Stimulated activated CD4-positive, alpha-beta T cell treated with anti-CD3 and anti-CD28 coated beads, Interleukin-1b, Interleukin-23, amount 100 ng/mL, for 24 hours (primary cell): ENCODE measurements around the gene BRD9.
A peak's percentile ranks its signal among the peaks of the same experiment; 100 is the strongest.
"Not testable (repeated sequence)": the region's sequence is repeated elsewhere in the genome, so short reads cannot be mapped to it uniquely, and the experiment has no call there.

Experiments
- DNase-seq, 4 experiments: peaks; one replicate each; pipeline ENCODE4 v3.0.0-alpha.2; 2020; ENCODE audit warnings: low read depth in 4 of 4, low spot score in 1 of 4

Gene BRD9

DNA sequence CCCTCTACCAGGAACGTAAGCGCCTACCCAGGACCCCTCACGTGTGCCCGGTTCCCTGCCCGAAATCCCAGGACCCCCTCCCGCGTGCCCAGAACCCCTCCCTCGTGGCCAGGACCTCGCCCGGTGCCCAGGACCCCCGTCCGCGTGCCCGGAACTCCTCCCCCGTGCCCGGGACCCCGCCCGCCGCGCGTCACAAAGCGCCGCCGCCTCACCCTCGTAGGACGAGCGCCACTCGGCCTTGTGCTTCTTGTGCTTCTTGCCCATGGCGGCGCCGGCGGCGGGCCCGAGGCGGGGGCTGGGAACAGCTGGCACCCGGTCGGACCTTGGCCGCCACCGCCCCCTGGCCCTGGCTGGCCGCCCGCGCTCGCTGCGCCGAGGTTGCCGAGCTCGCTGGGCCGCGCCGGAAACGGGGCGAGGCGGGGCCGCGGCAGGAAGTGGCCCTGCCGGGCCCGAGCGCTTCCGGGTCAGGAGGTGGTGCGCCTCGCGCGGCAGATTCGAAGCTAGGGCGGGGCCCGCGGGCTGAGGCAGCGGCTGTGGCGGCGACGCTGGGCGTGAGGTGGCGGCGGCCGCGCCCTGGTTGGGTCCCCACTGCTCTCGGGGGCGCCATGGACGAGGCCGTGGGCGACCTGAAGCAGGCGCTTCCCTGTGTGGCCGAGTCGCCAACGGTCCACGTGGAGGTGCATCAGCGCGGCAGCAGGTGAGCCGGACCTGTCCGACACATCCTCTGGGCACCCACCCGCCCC lies at the start of gene BRD9, which contains the start of gene TRIP13:
BRD9 (minus strand) TSS at position 408 of the 743 bp plus-strand sequence; CDS start at position 264, 144 bp downstream.
TRIP13 (plus strand) TSS at position 491 of the 743 bp plus-strand sequence; CDS start at position 606, 115 bp downstream.
- peak; percentile 61 to 78 (median 71) for DNase-seq

DNA sequence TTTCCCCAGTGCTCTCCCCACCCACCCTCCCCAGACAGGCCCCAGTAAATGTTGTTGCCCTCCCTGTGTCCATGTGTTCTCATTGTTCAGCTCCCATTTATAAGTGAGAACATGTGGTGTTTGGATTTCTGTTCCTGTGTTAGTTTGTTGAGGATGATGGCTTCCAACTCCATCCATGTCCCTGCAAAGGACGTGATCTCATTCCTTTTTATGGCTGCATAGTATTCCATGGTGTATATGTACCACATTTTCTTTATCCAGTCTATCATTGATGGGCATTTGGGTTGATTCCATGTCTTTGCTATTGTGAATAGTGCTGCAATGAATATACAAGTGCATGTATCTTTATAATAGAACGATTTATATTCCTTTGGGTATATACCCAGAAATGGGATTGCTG lies 48.1 kb upstream of the BRD9 start:
- DNase-seq: not testable (repeated sequence)

DNA sequence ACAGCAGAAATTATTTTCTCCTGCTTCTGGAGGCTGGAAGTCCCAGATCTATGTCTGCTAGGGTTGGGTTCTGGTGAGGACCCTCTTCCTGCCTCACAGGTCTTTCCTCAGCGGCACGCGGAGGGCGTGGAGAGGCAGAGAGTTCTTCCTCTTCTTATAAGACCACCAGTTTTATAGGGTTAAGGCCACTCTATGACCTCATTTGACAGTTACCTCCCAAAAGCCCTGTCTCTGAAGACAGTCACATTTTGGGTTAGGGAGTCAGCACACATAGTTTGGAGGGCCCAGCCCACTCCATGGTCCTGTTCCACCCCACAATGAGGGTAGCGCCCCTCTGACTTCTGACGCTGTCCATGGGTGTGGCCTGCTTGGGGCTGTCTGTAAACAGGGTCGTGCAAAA lies 46.8 kb upstream of the BRD9 start:
- no peak for DNase-seq

DNA sequence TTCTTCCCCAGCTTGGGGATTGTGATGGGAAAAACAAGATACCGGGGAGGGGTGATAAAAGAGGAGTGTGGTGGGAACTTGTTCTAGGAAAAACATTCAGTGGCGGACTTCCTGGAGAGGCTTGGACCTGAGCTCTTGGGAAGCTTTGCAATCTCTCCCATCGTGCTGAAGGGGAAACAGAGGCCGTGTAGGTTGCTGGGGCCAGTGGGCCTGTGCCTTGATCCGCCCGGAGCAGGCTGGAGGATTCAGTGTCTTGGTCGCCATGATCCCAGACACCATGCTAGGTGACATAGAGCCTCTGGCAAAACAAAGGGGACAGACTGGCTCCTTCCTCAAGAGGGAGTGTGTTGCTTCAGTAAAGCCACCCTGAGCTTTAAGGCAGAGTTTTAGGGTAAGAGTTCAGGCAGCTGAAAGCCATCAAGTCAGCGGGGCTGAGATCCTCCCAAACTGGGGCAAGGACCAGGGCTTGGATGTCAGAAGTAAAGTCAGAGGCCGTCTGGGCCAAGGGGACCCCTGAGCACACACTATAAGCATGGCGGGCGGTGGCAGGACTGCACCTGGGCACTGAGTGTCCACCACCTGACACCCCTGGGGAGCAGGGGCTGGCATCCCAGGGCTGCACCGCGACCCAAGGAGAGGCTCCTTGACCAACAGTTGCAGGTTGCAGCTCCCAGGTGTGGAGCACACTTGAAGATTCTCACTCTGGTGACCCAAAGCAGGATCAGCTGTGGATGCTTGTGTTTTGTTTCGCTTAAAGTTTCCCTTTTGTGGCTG lies 44.7 kb upstream of the BRD9 start:
- DNase-seq: no peak

DNA sequence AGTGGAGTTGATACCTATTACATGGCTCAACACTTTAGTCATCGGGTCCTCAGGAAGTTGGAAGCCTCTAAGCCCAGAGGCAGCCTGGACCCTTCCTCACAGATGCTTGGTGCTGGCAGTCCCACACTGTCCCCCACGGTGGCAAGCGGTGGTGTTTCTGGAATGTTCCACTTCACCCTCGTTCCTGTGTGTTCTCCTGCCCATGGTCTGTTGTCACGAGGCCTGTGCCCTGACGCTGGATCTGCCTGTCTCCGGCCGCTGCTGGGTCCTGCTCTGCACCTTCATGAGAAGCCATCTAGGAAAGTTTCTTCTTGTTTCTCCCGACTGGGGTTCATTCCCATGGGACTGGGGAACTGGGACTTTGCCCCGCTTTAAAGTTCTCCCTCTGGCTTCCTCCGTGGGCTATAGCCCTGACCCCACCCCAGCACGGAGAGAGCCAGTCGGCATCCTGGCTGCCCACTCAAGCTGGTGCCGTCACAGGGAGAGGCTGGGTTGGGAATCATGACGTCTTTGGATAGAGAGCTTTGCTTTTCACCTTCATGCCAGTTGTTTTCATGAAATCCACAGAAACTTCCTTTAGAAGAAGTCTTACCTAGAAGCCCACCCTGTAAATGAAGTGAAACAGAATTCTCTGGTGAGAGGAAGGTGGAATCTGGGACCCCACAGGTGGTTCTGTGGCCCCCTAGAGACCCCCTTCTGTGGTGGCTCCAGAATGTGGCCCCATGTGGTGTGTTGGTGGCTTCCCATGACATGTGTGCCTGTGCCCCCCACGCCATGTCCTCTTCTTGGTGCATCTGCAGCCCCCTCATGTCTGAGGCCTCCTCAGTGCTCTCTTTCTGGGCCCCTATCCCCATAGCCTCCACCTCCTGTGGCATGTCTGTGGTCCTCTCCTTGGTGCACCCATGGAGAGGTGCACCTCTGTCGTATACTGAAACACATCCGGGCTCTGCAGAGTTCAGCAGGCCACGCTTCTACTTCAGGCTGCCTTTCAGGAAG lies 43.8 kb upstream of the BRD9 start:
- no peak for DNase-seq

DNA sequence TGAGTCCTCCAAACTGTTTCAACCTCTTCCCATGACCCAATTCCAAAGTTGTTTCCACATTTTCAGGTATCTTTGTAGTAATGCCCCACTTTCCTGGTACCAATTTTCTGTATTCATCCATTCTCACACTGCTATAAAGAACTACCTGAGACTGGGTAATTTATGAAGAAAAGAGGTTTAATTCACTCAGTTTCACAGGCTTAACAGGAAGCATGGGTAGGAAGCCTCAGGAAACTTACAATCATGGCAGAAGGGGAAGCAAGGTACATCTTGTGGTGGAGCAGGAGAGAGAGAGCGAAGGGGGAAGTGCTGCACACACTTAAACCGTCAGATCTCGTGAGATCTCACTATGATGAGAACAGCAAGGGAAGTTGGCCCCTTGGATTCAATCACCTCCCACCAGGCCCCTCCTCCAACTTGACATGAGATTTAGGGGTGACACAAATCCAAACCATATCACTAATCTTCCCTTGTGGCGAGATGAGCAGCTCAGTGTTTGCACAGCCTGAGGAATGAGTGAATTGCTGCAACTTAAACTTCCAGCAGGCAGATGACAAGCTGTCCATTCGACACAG lies 43.0 kb upstream of the BRD9 start:
- no peak for DNase-seq

DNA sequence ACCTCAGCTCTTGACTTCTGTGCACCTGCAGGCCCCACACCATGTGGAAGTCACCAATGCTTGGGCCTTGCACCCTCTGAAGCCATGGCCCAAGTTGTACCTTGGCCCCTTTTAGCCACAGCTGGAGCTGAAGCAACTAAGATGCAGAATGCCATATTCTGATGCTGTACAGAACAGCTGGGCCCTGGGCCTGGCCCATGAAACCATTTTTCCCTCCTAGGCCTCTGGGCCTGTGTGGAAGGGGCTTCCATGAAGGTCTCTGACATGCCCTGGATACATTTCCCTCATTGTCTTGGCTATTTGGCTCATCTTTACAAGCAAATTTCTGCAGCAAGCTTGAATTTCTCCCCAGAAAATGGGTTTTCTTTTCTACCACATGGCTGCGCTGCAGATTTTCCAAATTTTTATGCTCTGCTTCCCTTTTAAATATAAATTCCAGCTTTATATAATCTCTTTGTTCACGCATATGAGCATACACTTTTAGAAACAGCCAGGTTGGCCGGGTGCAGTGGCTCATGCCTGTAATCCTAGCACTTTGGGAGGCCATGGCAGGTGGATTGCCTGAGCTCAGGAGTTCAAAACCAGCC lies 41.9 kb upstream of the BRD9 start:
- DNase-seq: not testable (repeated sequence)

DNA sequence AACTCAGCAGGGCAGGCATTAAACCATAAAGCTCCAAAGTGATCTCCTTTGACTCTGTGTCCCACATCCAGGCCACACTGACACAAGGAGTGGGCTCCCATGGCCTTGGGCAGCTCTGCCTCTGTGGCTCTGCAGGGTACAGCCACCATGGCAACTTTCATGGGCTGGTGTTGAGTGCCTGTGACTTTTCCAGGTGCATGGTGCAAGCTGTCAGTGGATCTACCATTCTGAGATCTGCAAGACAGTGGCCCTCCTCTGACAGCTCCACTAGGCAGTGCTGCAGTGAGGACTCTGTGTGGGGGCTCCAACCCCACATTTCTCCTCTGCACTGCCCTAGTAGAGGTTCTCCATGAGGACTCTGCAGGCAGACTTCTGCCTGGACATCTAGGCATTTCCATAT lies 41.4 kb upstream of the BRD9 start:
- DNase-seq: not testable (repeated sequence)

DNA sequence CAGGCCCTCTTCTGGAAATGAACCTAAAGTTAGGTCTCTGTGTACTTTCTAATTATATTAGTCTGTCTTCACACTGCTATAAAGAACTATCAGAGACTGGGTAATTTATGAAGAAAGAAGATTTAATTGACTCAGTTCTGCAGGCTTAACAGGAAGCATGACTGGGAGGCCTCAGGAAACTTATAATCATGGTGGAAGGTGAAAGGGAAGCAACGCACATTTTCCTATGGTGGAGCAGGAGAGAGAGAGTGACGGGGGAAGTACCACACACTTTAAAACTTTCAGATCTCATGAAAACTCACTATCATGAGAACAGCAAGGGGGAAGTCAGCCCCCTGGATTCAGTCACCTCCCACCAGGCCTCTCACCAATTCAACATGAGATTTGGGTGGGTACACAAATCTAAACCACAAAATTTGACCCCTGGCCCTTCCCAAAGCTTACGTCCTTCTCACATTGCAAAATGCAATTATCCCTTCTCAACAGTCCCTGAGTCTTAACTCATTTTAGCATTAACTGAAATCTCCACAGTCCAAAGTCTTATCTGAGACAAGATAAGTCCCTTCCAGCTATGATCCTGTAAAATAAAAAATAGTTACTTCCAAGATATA lies 40.8 kb upstream of the BRD9 start:
- DNase-seq: no peak

DNA sequence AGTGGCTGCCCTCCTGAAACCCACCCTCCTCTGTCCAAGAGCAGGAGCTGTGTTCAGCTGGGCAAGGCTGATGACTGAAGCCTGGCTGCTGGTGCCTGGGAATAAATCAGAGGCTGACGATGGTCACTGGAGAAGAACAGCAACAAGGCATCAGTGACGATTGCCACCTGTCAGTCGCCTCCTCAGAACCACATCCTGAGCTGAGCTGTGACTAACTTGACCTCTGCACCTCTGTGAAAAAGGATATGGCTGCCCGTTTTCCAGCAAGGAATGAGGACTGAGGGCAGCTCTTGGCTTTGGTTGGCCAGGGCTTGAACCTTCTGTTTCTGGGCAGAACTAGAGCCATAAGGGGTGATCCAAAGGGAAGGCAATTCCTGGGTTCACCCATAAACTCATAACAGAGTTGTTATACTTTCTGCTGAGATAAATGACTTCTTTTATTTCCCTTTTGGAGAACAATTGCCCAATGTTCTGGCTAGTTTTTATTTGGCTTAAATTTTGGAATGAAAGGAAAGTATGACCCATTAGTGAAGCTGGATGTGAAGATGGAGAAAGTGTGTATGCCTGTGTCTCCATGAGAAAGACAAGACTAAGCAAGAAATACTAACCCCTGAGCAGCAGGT lies 40.1 kb upstream of the BRD9 start:
- DNase-seq: no peak

DNA sequence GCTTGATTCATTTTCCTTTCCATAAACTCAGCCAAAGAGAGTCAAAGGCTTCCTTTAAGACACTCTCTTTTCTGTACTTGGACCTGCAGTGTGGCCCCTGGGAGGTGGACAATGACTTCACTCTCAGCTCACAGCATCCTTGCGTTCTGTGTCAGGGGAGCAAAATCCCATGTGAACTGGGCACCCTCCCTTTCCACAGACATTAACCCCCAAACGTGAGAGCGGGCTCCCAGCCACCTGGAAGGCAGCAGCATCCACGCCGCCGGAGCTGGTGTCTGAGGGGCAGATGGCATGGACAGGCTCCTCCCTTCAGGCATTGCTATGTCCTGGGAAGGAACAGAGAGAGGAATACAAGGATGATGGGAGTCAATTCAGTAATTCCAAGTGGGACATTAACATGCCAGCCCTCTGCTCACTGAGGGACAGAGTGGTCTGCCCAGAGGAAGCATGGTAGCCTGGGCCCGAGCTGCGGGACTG lies 39.6 kb upstream of the BRD9 start:
- no peak for DNase-seq

DNA sequence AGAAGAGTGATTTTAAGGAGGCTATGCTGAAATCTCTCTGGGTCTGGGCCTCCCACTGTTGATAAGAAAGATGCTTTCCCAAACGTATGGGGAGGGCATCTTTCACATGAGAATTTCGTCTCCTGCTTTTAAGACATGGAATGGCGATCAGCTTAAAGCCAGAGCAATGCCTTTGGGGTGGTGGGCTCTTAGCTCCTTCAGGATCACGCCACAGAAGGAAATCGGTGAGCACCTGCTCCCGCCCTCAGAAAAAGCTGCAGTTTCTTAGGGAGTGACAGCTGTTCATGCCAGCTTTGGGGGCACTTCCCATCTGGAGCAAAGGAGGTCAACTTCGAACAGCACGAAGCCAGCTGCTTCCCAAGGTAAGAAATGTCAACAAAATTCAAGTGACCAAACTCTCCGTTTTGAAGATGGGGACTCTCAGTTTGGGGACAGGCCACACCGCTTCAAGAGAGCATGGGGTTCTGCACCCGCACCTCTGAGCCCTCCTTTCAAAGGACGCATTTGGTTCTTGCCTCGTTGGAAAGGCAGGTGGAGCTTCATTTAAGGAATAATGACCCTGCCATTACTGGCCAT lies 39.1 kb upstream of the BRD9 start:
- DNase-seq: no peak

DNA sequence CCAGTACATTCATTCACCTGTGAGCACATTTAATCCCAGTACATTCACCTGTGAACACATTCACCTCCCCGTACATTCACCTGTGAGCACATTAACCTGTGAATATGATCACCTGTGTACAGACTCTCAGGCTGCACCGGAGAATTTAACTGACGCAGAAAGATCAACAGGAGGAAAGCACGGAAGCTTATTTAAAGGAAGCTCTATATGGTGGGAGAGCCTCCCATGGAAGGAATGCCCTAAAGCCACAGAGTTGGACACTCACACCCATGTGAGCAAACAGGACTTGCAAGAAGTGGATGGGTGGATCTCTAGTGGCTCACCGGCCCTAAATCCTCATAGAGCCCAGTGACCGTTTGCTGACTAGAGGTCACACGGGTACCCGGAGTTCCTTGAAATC lies 38.3 kb upstream of the BRD9 start:
- DNase-seq: no peak

DNA sequence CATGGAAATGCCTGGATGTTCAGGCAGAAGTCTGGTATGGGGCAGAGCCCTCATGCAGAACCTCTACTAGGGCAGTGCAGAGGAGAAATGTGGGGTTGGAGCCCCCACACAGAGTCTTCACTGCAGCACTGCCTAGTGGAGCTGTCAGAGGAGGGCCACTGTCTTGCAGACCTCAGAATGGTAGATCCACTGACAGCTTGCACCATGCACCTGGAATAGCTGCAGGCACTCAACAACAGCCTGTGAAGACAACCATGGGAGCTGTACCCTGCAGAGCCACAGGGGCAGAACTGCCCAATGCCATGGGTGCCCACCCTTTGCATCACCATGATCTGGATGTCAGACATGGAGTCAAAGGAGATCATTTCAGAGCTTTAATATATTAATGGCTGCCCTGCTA lies 37.0 kb upstream of the BRD9 start:
- DNase-seq: no peak

DNA sequence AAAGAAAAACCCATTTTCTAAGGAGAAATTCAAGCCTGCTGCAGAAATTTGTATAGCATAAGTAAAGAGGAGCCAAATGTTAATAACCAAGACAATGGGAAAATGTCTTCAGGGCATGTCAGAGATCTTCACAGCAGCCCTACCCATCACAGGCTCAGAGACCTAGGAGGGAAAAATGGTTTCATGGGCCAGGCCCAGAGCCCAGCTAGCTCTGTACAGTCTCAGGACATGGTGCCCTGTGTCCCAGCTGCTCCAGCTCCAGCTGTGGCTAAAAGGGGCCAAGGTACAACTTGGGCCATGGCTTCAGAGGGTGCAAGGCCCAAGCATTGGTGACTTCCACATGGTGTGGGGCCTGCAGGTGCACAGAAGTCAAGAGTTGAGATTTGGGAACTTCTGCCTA lies 36.6 kb upstream of the BRD9 start:
- DNase-seq: not testable (repeated sequence)

DNA sequence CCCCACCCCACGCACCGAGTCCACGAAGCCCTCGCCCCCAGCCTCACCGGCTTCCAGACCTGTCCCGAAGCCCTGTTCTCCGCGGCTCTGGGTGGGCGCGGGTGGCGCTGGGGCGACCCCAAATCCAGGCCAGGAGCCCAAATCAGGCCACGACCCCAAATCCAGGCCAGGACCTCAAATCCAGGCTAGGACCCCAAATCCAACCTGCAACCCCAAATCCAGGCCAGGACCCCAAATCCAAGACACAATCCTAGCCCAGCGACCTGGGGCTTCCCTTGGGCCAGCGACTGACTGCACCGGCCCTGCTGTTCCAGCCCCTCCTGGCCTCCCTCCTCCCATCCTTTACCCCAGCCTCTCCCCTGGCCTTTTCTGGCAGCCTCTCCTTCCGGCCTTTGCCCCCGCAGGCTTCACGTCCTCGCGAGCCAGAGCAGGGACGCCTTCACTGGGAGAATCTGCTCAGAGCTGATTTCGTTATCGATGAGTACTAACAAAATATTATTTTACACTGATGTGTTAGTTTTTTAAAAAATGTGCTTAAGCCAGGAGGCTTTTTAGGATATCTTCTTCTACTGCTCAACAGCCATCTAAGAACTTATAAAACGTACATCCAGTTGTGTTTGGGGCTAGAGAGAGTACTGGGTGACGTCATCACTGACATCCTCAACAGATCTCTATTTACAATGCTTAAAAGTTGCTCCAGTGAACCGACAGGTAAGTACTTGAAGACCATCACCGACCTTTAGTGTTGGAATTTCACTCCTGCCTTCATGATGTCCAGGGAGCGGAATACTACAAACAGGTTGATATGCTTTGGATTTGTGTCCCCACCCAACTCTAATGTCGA lies 34.8 kb upstream of the BRD9 start:
- no peak for DNase-seq

DNA sequence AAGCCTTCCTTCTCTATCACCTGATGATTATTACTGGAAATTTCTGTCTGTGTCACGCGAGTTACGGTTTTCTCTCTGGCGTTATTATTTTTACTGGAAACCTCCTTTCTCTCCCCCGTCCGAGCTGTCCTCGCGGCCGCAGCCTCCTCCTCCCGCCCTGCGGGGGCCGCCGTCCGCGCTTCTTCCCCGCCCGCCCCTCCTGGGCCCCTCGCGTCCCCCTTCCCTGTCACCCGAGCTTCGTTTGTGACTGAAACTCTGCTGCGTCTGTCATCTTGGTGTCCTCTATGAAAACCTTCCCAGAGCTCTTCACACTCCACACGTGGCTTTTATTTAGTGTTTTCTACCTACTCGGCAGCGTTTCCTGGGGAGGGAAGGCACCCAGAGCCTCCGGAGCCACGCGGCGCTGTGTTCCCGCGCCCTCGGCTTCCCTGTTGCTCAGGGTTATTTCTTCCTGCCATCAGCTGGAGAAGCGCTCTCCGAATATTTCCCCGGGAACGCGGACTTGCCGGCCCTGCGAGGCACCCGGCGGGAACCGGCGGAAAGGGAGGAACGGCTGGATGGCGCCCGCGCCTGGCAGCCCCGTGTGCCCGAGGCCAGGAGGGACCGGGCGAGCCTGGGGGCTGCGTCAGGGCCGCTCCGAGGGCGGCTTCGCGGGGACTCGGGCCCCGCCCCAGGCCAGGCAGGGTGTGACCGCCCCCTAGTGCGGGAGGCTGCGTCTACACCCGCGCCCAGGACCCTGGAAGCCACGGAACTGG lies 34.0 kb upstream of the BRD9 start:
- peak in 1 of 4 experiments; percentile 20 for DNase-seq
